Daoy (cell line): ENCODE measurements around the gene MRPL18. TPM values are rescaled to one million over a fixed set of nuclear protein-coding genes. Genes with fewer than 3 reads are reported as not detected.
"Not testable (repeated sequence)": the region's sequence is repeated elsewhere in the genome, so short reads cannot be mapped to it uniquely, and the experiment has no call there.

Experiments used
- DNase-seq: peaks from one replicate; pipeline ENCODE4 v3.0.0-alpha.2; 2015; ENCODE audit warnings: low read depth
- total RNA-seq: library from RNA; depleted of rRNA; stranded (reverse); fragments of >200 nt; shearing (Covaris generic); gene quantifications from 2 replicates; pipeline ENCODE4 v1.2.3, GENCODE V29; 2014

Gene MRPL18
- total RNA-seq, 1 experiment from 2014 or later = 254 TPM

DNA sequence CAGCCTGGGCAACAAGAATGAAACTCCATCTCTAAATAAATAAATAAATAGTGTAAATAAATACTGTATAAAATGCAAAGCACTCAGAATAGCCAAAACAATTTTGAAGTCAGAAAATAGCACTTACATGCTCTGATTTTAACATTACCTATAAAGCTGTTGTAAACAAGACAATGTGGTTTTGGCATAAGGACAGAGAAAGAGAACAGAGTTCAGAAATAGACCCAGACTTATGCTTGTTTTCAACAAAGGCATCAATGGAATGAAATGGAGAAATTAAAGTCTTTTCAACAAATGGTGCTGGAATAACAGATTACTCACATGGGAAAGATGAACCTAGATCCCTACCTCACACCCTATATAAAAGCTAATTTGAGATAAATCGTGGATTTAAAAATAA lies 18.1 kb upstream of the MRPL18 start:
- no peak for DNase-seq

- DNase-seq = no peak
Observed at GRCh38 chr6:159777240-159777904, 12.9 kb upstream of the MRPL18 start.

DNA sequence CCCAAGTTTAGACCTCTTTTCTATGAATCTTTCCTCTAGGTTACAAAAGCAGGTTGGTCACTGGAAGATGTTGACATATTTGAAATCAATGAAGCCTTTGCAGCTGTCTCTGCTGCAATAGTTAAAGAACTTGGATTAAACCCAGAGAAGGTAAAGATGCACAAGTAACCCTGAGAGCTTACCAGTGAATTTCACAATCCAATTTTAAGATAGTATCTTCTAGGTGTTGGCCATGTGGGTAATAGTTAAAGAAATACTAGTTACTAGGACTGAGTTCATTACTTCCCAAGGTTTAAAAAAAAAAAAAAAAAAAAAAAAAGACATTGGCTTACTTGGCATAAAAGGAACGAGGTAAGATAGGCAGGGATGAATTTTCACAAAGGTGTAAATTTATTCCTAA lies 12.1 kb upstream of the MRPL18 start:
- DNase-seq = no peak

DNA sequence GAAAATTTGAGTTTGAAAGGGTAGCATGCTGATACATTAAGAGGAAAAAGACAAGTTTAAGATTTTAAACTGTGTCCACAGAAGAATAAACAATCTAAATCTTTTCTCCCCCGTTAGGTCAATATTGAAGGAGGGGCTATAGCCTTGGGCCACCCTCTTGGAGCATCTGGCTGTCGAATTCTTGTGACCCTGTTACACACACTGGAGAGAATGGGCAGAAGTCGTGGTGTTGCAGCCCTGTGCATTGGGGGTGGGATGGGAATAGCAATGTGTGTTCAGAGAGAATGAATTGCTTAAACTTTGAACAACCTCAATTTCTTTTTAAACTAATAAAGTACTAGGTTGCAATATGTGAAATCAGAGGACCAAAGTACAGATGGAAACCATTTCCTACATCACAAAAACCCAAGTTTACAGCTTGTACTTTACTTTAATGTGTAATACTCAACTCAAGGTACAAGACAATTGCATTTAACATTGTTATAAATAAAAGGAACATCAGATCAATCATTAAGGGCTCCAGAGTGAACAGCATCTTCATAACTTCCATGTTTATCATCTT lies 11.6 kb upstream of the MRPL18 start:
- no peak for DNase-seq

- no peak for DNase-seq
Observed at GRCh38 chr6:159788276-159788675, 2.0 kb upstream of the MRPL18 start.

DNA sequence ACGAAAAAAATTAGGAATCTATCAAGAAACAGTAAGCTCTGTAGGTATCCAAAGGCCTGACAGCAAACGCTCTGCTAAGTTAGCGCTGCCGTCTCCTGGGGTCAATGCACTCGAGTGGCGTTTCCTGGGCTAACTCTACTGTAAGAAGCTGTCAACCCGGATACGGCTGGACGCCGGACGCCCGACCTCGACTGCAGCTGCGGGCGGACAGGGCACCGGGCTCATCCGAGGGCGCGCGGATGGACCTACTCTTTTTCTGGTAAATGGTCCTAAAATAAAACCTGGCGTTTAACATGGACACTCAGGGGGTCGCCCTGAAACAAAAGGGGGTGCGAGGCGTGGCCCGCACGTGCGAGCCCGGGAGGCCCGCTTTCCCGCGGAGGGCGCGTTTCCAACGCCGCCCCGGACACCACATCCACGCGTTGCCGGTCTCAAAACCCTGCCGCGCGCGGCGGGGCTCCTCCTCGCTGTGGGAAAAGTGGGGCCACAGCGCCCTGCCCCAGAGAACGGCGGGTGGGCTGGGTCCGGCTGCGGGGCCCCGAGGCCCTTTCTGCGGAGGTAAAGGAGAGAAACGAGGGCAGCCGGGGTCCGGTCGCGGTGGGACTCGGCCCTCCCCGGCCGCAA lies 1.4 kb upstream of the MRPL18 start:
- DNase-seq = peak; percentile 54

DNA sequence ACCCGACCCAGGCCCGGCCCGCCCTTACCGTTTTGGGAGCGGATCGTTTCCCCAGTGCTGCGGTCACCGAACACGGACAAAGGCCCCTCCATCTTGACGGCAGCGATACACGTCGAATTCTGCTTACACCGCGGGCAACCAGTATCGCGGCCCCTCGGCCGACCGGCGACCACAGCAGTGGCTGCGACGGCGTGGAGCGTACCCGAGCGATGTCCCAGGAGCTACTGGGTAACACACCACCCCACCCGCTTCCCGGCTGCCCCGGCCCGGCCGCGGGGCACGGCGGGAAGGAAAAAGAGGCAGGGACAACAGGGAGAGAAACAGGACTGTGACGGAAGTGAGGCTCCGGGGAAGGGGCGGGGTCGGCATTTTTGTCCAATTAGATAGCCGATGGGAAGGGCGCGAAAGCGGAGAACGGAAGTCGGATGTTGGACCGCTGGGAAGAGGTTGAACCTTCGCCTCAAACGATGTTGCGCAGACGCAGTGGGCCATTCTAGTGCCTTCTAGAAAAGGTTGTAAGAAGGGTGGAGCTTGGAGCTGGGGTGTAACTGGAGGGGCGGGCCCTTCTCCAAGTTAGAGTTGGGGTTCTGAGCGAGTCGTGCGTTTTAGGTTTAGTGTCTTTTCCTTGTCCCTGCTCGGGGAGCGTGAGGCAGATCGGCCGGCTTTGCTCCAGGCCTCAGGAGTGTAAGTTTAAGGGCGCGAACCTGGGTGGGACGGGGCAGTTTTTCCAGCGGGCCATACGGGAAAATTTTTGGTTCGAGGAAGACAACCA lies 704 bp upstream of the MRPL18 start, which contains the start of gene TCP1:
TSS of gene TCP1 (minus strand) at position 226 of the 772 bp plus-strand sequence. CDS start at position 92, 134 bp downstream.
- peak; percentile 100 for DNase-seq

DNA sequence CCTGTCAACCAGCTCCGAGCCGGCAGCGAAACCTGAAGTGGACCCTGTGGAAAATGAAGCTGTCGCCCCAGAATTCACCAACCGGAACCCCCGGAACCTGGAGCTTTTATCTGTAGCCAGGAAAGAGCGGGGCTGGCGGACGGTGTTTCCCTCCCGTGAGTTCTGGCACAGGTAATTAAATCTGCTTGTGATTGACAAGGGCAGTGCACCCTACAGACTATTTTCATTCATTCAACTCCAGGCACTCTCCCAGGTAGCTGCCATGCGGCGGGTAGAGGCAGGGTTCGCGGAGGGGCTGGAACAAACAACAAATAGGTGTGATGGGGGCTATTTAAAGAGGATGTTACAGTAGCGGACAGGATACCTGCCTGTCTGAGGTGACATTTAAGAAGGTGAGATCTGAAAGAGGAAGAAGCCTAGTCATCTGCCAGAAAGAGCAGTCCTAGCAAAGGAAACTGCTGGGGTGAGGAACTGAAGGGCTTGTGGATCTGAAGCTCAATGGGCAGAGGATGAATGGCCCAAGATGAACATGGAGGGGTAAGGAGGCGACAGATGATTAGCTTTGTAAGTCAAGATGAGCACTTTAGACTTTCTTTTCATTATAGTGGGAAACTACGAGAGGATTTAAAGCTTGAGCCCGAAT lies 810 bp downstream of the MRPL18 start:
- no peak for DNase-seq

GRCh38 chr6:159794976-159795375 lies 4.7 kb downstream of the MRPL18 start:
- DNase-seq = not testable (repeated sequence)

- no peak for DNase-seq
Observed at GRCh38 chr6:159797554-159797953, 7.3 kb downstream of the MRPL18 start.

- no peak for DNase-seq
Observed at GRCh38 chr6:159800141-159800865, 10.0 kb downstream of the MRPL18 start, which contains the start of gene PNLDC1. Gene PNLDC1 (plus strand): TSS chr6:159800276. CDS start chr6:159800308, 32 bp downstream.

- no peak for DNase-seq
Observed at GRCh38 chr6:159801935-159802334, 11.7 kb downstream of the MRPL18 start.

- DNase-seq = no peak
Observed at GRCh38 chr6:159804504-159804903, 14.2 kb downstream of the MRPL18 start.

GRCh38 chr6:159805440-159806020 lies 15.3 kb downstream of the MRPL18 start:
- DNase-seq = no peak

- DNase-seq = no peak
Observed at GRCh38 chr6:159806021-159806458, 15.8 kb downstream of the MRPL18 start.

DNA sequence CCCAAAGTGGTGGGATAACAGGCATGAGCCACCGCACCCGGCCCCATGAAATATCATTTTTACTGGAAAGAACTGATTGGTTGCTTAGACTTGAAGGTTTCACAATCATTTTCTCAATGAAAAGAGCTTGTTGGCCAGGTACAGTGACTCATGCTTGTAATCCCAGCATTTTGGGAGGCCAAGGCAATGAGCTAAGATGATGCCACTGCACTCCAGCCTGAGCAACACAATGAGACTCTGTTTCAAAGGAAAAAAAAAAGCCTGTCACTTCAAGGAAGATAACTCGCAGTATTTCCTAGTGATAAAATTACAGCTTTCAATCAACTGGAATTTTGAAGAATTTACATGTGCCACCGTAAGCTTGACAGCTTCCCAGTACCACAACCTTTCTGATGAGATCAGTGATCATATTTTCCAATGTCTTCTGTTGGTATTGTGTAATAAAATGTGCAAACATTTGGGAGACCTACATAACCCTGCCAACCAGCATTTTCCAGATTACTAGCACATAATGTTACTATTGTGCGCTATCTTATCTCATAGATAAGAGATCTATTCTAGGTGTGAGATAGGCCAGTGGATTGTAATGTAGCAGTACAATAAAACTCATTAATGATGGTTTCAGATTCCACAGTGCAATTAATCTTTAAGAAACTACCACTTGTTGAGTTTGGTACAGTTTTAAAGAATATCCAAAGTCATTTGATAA lies 17.0 kb downstream of the MRPL18 start:
- DNase-seq = no peak

DNA sequence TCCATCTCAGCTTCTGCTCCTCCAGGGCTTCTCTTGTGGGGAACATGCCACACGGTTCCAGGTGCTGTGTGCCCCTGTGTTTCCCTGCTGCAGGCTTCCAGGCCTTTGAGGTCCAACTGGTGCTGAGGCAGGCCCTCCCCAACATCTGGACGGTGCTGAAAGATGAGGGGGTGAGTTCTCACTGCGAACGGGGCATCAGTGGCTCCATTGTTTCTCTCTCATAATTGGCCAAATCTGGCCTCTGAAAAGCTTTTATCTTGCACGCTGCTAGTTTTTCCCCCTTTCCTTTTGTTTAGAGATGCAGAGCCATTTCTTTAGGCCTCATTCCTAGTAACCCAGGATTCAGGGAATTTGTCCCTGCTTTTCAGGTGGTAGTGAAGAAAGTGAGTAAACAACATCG lies 18.4 kb downstream of the MRPL18 start:
- no peak for DNase-seq

DNA sequence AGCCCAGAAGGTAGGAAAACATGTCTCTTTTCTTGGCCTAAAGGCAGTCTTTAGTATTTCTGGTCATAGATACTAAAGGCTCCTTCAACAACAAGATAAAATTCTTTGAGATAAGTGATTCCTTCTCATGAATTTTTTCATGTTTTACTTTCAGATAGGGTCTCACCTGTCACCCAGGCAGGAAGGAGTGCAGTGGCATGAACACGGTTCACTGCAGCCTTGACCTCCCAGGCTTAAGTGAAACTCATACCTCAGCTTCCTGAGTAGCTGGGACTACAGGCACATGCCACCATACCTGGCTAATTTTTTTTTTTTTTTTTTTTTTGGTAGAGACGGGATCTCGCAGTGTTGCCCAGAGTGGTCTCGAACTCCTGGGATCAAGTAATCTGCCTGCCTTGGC lies 18.9 kb downstream of the MRPL18 start:
- no peak for DNase-seq

DNA sequence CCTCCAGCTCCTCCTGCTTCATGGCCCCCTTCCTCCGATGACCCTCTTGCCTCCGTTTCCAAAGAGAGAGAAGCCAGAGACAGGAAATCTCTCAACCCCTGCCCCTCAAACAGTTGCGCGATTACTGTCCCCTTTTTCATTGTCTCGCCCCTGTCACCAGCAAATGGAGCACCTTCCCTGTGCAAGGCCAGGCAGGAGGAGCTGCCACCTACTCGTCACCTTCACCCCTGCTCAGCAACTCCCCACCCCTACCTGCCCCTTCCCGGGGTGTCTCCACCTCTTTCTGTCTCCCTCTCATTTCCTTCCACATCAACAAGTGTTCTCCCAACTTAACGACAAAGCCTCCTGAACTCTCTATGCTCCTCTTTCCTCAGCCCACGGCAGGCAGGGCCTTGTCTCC lies 23.5 kb downstream of the MRPL18 start:
- no peak for DNase-seq

- DNase-seq = no peak
Observed at GRCh38 chr6:159815410-159815809, 25.1 kb downstream of the MRPL18 start.
